Measurements from ENCODE around the gene CRHR1. TPM values are rescaled to one million over a fixed set of nuclear protein-coding genes. Genes with fewer than 3 reads are reported as not detected.

CRHR1 gene
- total and polyA plus RNA-seq, 10 of the 15 experiments (the other 5 are each of a cell fraction or from before 2014, with no cell fraction given): 0.08 TPM; not detected in 9

- 10% methylated on average over 4 of the region's 7 CpGs for WGBS (ENCODE audit: insufficient coverage, insufficient replicate concordance, low lambda C conversion rate, missing lambda C conversion rate)
- RAD21 ChIA-PET (ENCODE audit: unreplicated experiment): no interaction called here
- H3K36me3 ChIP-seq (ENCODE audit: control insufficient read depth in 2 of 2, insufficient read depth in 2 of 2, low read length in 1 of 2): no peaks in the 10 kb centered on the region
- H3K4me1 ChIP-seq (ENCODE audit: control insufficient read depth, insufficient read depth, low read length): no peaks in the 10 kb centered on the region
- no peak overlapping the region for H3K27ac ChIP-seq (ENCODE audit: control insufficient read depth, insufficient read depth)
- POLR2A ChIA-PET: no interaction called here
- SMC1A ChIA-PET (ENCODE audit: uncharacterized antibody, unreplicated experiment): no interaction called here
- no peak overlapping the region for H3K4me2 ChIP-seq (ENCODE audit: control insufficient read depth, insufficient read depth)
- no peak overlapping the region for H3K4me3 ChIP-seq
- no peak overlapping the region for H2AFZ ChIP-seq (ENCODE audit: control insufficient read depth, low read depth, low read length)
- CTCF ChIA-PET: interaction anchor here (1.6 to 3.1 kb wide), 2 partner anchors 11 to 210 kb away, joined by 3 to 15 read pairs; no protein-coding TSS in a partner anchor
- H3K9me3 ChIP-seq (replicated peaks; ENCODE audit: control insufficient read depth, insufficient read depth, low read length): no peaks in the 10 kb centered on the region
- intact Hi-C loops (cut with micrococcal nuclease; ENCODE audit: unreplicated experiment) (no loop called here), in situ Hi-C loops (cut with MboI) (loop anchor here (25.0 kb wide), 1 partner anchor 437 kb away; no protein-coding TSS in a partner anchor)
- BruUV-seq (replicated peaks): no TSS peak
- H4K20me1 ChIP-seq (ENCODE audit: control insufficient read depth, insufficient read depth): no peaks in the 10 kb centered on the region
- TF ChIP-seq BCL11A (IDR thresholded peaks at IDR 0.05; ENCODE audit: low read depth, low read length) (no peak), ZNF217 (IDR thresholded peaks at IDR 0.05) (no peak), EP300 (IDR thresholded peaks at IDR 0.05; ENCODE audit: borderline replicate concordance in 1 of 2, control insufficient read depth in 1 of 2, low read depth in 2 of 2, low read length in 2 of 2) (no peak), RAD21 (IDR thresholded peaks at IDR 0.05; ENCODE audit: insufficient read depth, low read depth, low read length) (no peak), IRF3 (IDR thresholded peaks at IDR 0.05) (no peak)
- TF ChIP-seq, protein P1, sequence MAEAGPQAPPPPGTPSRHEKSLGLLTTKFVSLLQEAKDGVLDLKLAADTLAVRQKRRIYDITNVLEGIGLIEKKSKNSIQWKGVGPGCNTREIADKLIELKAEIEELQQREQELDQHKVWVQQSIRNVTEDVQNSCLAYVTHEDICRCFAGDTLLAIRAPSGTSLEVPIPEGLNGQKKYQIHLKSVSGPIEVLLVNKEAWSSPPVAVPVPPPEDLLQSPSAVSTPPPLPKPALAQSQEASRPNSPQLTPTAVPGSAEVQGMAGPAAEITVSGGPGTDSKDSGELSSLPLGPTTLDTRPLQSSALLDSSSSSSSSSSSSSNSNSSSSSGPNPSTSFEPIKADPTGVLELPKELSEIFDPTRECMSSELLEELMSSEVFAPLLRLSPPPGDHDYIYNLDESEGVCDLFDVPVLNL (IDR thresholded peaks at IDR 0.05; ENCODE audit: low read depth, low read length): no peak
- TF ChIP-seq, protein P2, sequence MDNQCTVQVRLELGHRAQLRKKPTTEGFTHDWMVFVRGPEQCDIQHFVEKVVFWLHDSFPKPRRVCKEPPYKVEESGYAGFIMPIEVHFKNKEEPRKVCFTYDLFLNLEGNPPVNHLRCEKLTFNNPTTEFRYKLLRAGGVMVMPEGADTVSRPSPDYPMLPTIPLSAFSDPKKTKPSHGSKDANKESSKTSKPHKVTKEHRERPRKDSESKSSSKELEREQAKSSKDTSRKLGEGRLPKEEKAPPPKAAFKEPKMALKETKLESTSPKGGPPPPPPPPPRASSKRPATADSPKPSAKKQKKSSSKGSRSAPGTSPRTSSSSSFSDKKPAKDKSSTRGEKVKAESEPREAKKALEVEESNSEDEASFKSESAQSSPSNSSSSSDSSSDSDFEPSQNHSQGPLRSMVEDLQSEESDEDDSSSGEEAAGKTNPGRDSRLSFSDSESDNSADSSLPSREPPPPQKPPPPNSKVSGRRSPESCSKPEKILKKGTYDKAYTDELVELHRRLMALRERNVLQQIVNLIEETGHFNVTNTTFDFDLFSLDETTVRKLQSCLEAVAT (IDR thresholded peaks at IDR 0.05): no peak
- H3K9ac ChIP-seq (ENCODE audit: control insufficient read depth, insufficient read depth, low read length): no peak overlapping the region
- ATAC-seq (no peak), DNase-seq (ENCODE audit: low read depth, low spot score) (no peak), FAIRE-seq (no peak)
- no peaks in the 10 kb centered on the region for H3K79me2 ChIP-seq (ENCODE audit: control insufficient read depth, insufficient read depth, low read length)
- no peaks in the 10 kb centered on the region; a peak in 1 of 4 replicates for H3K27me3 ChIP-seq (replicated peaks in 1 of 2; ENCODE audit: control insufficient read depth in 2 of 2, insufficient read depth in 2 of 2, low read length in 1 of 2)
Observed at GRCh38 chr17:45849536-45849990, 65.4 kb downstream of the CRHR1 start.

All from GM12878 (cell line).